Measurements from ENCODE around the gene ZNF79. TPM values are rescaled to one million over a fixed set of nuclear protein-coding genes. Genes with fewer than 3 reads are reported as not detected.

Gene ZNF79
- total RNA-seq, 2 experiments from 2014 or later, result 7.6 TPM

GRCh38 chr9:127467621-127468020 is 43.4 kb downstream of the ZNF79 start:
- ChIA-PET POLR2A (interaction anchor here (1.0 kb wide), 1 partner anchor 16 kb away, joined by 3 read pairs; the partner anchor contains the start of genes LRSAM1 and RPL12), CTCF (interaction anchor here (1.0 kb wide), 1 partner anchor 12 kb away, joined by 3 read pairs; no protein-coding TSS in a partner anchor)
- ATAC-seq (no peak), DNase-seq (no peak)
- Mint-ChIP-seq H3K4me1 (ENCODE audit: low read depth) (no peaks in the 10 kb centered on the region), H3K4me3 (no peak overlapping the region), H3K9me3 (no peaks in the 10 kb centered on the region), H3K27me3 (no peaks in the 10 kb centered on the region), H3K36me3 (ENCODE audit: low read depth) (peaks cover 26% of the 10 kb centered on the region), H3K27ac (no peak overlapping the region)
- no peak for TF ChIP-seq CTCF (IDR thresholded peaks at IDR 0.05)
- intact Hi-C loops (cut with micrococcal nuclease), result no loop called here

- ChIA-PET POLR2A (interaction anchor here (1.0 kb wide), 1 partner anchor 8 kb away, joined by 3 read pairs; no protein-coding TSS in a partner anchor), CTCF (interaction anchor here (1.1 kb wide), 1 partner anchor 201 kb away, joined by 3 read pairs; no protein-coding TSS in a partner anchor)
- no peak overlapping the region for H3K27ac Mint-ChIP-seq
- H3K27me3 Mint-ChIP-seq, result no peaks in the 10 kb centered on the region
- intact Hi-C loops (cut with micrococcal nuclease), result no loop called here
- no peak overlapping the region for H3K4me3 Mint-ChIP-seq
- DNase-seq (no peak), ATAC-seq (no peak)
- no peak for TF ChIP-seq CTCF (IDR thresholded peaks at IDR 0.05)
- H3K9me3 Mint-ChIP-seq, result no peaks in the 10 kb centered on the region
- H3K36me3 Mint-ChIP-seq (ENCODE audit: low read depth), result peaks cover 20% of the 10 kb centered on the region
- no peaks in the 10 kb centered on the region for H3K4me1 Mint-ChIP-seq (ENCODE audit: low read depth)
Measured at GRCh38 chr9:127470662-127471061, 46.5 kb downstream of the ZNF79 start.

- ChIA-PET CTCF (interaction anchor here (1.0 kb wide), 1 partner anchor 131 kb away, joined by 4 read pairs; no protein-coding TSS in a partner anchor), POLR2A (interaction anchor here (1.7 kb wide), 1 partner anchor 22 kb away, joined by 6 read pairs; the partner anchor contains the start of genes LRSAM1 and RPL12)
- no peak for TF ChIP-seq CTCF (IDR thresholded peaks at IDR 0.05)
- no peak for ATAC-seq
- no peak overlapping the region for H3K4me3 Mint-ChIP-seq
- intact Hi-C loops (cut with micrococcal nuclease), result no loop called here
- H3K36me3 Mint-ChIP-seq (ENCODE audit: low read depth), result peaks cover 14% of the 10 kb centered on the region
- DNase-seq, result no peak
- H3K4me1 Mint-ChIP-seq (ENCODE audit: low read depth), result no peaks in the 10 kb centered on the region
- H3K27ac Mint-ChIP-seq, result no peak overlapping the region
- no peaks in the 10 kb centered on the region for H3K27me3 Mint-ChIP-seq
- no peaks in the 10 kb centered on the region for H3K9me3 Mint-ChIP-seq
Measured at GRCh38 chr9:127473501-127473900, 49.3 kb downstream of the ZNF79 start.

GRCh38 chr9:127473932-127474331 is 49.8 kb downstream of the ZNF79 start:
- no peaks in the 10 kb centered on the region for H3K9me3 Mint-ChIP-seq
- H3K4me3 Mint-ChIP-seq, result no peak overlapping the region
- H3K36me3 Mint-ChIP-seq (ENCODE audit: low read depth), result peaks cover 17% of the 10 kb centered on the region
- POLR2A ChIA-PET, result interaction anchor here (1.7 kb wide), 1 partner anchor 22 kb away, joined by 6 read pairs; the partner anchor contains the start of genes LRSAM1 and RPL12
- CTCF ChIA-PET, result interaction anchor here (1.0 to 1.4 kb wide), 2 partner anchors 19 to 130 kb away, joined by 4 read pairs; no protein-coding TSS in a partner anchor
- ATAC-seq (no peak), DNase-seq (no peak)
- intact Hi-C loops (cut with micrococcal nuclease), result no loop called here
- no peak for TF ChIP-seq CTCF (IDR thresholded peaks at IDR 0.05)
- no peaks in the 10 kb centered on the region for H3K27me3 Mint-ChIP-seq
- no peaks in the 10 kb centered on the region for H3K4me1 Mint-ChIP-seq (ENCODE audit: low read depth)
- no peak overlapping the region for H3K27ac Mint-ChIP-seq

- Mint-ChIP-seq H3K27ac (no peak overlapping the region), H3K4me1 (ENCODE audit: low read depth) (no peaks in the 10 kb centered on the region), H3K36me3 (ENCODE audit: low read depth) (peaks cover 14% of the 10 kb centered on the region), H3K27me3 (no peaks in the 10 kb centered on the region), H3K4me3 (no peak overlapping the region), H3K9me3 (no peaks in the 10 kb centered on the region)
- intact Hi-C loops (cut with micrococcal nuclease), result no loop called here
- DNase-seq, result no peak
- ChIA-PET POLR2A (interaction anchor here (1.7 kb wide), 1 partner anchor 23 kb away, joined by 6 read pairs; the partner anchor contains the start of genes LRSAM1 and RPL12), CTCF (interaction anchor here (1.0 to 1.4 kb wide), 2 partner anchors 19 to 130 kb away, joined by 4 read pairs; no protein-coding TSS in a partner anchor)
- TF ChIP-seq CTCF (IDR thresholded peaks at IDR 0.05), result no peak
- no peak for ATAC-seq
Measured at GRCh38 chr9:127474592-127474991, 50.4 kb downstream of the ZNF79 start.

Measured in activated CD8-positive, alpha-beta T cell treated with anti-CD3 and anti-CD28 coated beads for 36 hours (primary cell).